ENCODE data around the gene ARHGAP29. TPM values are rescaled to one million over a fixed set of nuclear protein-coding genes. Genes with fewer than 3 reads are reported as not detected.

Gene ARHGAP29
- total and polyA plus RNA-seq, 2 of the 8 experiments (the other 6 are each of a cell fraction or from before 2014, with no cell fraction given), result 0.57 to 3.2 TPM

DNA sequence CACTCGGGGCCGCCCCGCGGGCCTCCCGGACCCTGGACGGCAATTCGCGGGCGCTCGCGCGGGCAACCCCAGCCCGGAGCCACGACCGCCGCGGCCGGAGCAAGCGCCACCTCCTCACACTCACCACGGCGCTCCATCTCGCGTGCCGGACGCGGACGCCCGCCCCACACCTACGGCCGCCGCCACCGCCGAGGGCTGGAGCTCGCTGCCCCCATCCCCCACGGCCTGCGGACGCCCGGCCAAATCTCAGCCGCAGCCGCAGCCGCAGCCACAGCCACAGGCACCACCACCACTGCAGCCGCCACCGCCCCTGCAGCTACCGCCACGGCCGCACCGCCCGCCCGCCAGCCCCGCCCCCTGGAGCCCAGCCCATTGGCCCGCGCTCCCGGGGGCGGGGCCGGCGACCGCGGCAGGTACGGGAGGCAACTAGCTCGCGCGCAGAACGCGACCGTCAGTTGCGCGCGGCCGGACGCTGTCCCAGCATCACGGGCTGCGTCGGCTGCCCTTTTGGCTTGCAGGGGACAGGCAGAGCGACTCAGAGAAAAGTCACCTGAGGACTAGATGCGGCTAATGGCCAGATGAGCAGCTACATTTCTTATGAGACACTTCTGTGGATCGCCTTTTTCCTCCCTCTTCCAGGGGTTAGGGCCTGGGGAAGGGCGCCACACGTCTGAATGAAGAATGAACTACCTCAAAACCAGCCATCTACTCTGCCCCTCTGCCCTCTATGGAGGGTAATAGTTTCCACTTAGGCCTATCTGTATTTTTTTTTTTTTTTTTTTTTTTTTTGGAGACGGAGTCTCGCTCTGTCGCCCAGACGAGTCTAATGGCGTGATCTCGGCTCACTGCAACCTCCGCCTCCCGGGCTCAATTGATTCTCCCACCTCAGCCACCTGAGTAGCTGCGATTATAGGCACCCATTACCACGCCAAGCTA, at the start of gene ARHGAP29 (continued):
- TF ChIP-seq SP2 (IDR thresholded peaks at IDR 0.05; ENCODE audit: low read length) (no peak), NRF1 (IDR thresholded peaks at IDR 0.05; ENCODE audit: low read depth, low read length) (no peak), FOSL1 (IDR thresholded peaks at IDR 0.05; ENCODE audit: insufficient read depth, low read depth, low read length) (peak; percentile 80; the same call in 1 of the 2 replicates), SUZ12 (IDR thresholded peaks at IDR 0.05; ENCODE audit: low read length) (no peak; the same call in 1 of the 2 replicates), TCF12 (IDR thresholded peaks at IDR 0.05; ENCODE audit: low read depth, low read length) (no peak), EZH2 (IDR thresholded peaks at IDR 0.05; ENCODE audit: low read depth, low read length, severe bottlenecking) (no peak), E2F6 (IDR thresholded peaks at IDR 0.05) (no peak), BRCA1 (IDR thresholded peaks at IDR 0.05; ENCODE audit: low read depth, low read length) (no peak), SAP30 (IDR thresholded peaks at IDR 0.05; ENCODE audit: insufficient read depth, insufficient replicate concordance, low read length) (no peak), SIN3A (conservative IDR thresholded peaks at IDR 0.05 in 1 of 2, IDR thresholded peaks at IDR 0.05 in 1 of 2; ENCODE audit: low read depth in 1 of 2, low read length in 2 of 2) (0 out of 4 replicates have a peak, but pooled peaks of 1 of the 2 experiments have one; percentile 27), SRF (IDR thresholded peaks at IDR 0.05; ENCODE audit: low read depth, low read length) (no peak), CHD2 (IDR thresholded peaks at IDR 0.05; ENCODE audit: low read length) (no peak), KDM1A (IDR thresholded peaks at IDR 0.05; ENCODE audit: borderline replicate concordance, low read length) (no peak), POU5F1 (IDR thresholded peaks at IDR 0.05; ENCODE audit: low read depth, low read length) (no peak), KDM4A (IDR thresholded peaks at IDR 0.05; ENCODE audit: low read depth, low read length, severe bottlenecking) (peak; percentile 99), TAF1 (IDR thresholded peaks at IDR 0.05; ENCODE audit: low read depth, low read length) (peak; percentile 87), CHD1 (IDR thresholded peaks at IDR 0.05; ENCODE audit: low read depth, low read length) (no peak), ATF2 (IDR thresholded peaks at IDR 0.05; ENCODE audit: low read length) (no peak), YY1 (IDR thresholded peaks at IDR 0.05; ENCODE audit: low read depth, low read length) (0 out of 2 replicates have a peak, but pooled peaks have one; percentile 41), JUN (IDR thresholded peaks at IDR 0.05; ENCODE audit: low read depth, low read length) (no peak), CEBPB (IDR thresholded peaks at IDR 0.05; ENCODE audit: low read depth, low read length) (no peak), JUND (IDR thresholded peaks at IDR 0.05; ENCODE audit: low read length) (no peak)
